Measurements from ENCODE around the gene FUT8.

GRCh38 chr14:65789363-65789762 lies 376.8 kb downstream of the FUT8 start:
- TF ChIP-seq CTCF (IDR thresholded peaks at IDR 0.05) (no peak), POLR2A (IDR thresholded peaks at IDR 0.05) (no peak), EP300 (IDR thresholded peaks at IDR 0.05; ENCODE audit: low read depth) (no peak), POLR2AphosphoS5 (IDR thresholded peaks at IDR 0.05) (no peak)
